DOHH2 (cell line): ENCODE measurements around the gene NTMT1.

ENCODE experiments used
- H3F3A ChIP-seq: fragments of 200-600 bp; sonication (generic), shearing (Covaris generic); 2 replicates; pipeline ENCODE4 v1.6.0; 2016; ENCODE audit warnings: antibody characterized with exemption, mild to moderate bottlenecking; ENCODE audit not compliant: control insufficient read depth, insufficient read depth
- H3K27ac ChIP-seq: fragments of 200-600 bp; sonication (generic); 2 replicates; pipeline ENCODE4 v1.5.1; 2014; ENCODE audit warnings: low read depth, mild to moderate bottlenecking, low read length, moderate library complexity
- H3K27me3 ChIP-seq: fragments of 200-600 bp; sonication (generic); 2 replicates; pipeline ENCODE4 v1.6.1; 2014; ENCODE audit warnings: mild to moderate bottlenecking, low read length, mixed read lengths; ENCODE audit not compliant: control insufficient read depth
- H3K36me3 ChIP-seq: fragments of 200-600 bp; sonication (generic); 2 replicates; pipeline ENCODE4 v1.6.1; 2014; ENCODE audit warnings: mild to moderate bottlenecking, low read length, moderate library complexity, mixed read lengths; ENCODE audit not compliant: control insufficient read depth
- H3K4me1 ChIP-seq: fragments of 200-600 bp; sonication (generic); 2 replicates; pipeline ENCODE4 v1.6.1; 2014; ENCODE audit warnings: mild to moderate bottlenecking, low read length, mixed read lengths; ENCODE audit not compliant: control insufficient read depth
- H3K4me2 ChIP-seq: fragments of 200-600 bp; sonication (generic); 2 replicates; pipeline ENCODE4 v1.6.0; 2014; ENCODE audit warnings: mild to moderate bottlenecking, low read length, moderate library complexity
- H3K4me3 ChIP-seq: fragments of 200-600 bp; sonication (generic); 2 replicates; pipeline ENCODE4 v1.5.1; 2014; ENCODE audit warnings: mild to moderate bottlenecking, low read length, mixed read lengths
- H3K79me2 ChIP-seq: fragments of 200-600 bp; sonication (generic); 2 replicates; pipeline ENCODE4 v1.6.1; 2014; ENCODE audit warnings: mild to moderate bottlenecking, low read length, mixed read lengths; ENCODE audit not compliant: control insufficient read depth
- H3K9me2 ChIP-seq: fragments of 200-600 bp; sonication (generic); replicated peaks from 2 replicates; pipeline ENCODE4 v1.6.1; 2014; ENCODE audit warnings: mild to moderate bottlenecking, low read length, mixed read lengths; ENCODE audit not compliant: control insufficient read depth
- H3K9me3 ChIP-seq: fragments of 200-600 bp; sonication (generic); 2 replicates; pipeline ENCODE4 v1.6.1; 2014; ENCODE audit warnings: antibody characterized with exemption, low read length, mixed read lengths; ENCODE audit not compliant: control insufficient read depth, insufficient read depth
- H4K20me1 ChIP-seq: fragments of 200-600 bp; sonication (generic); 2 replicates; pipeline ENCODE4 v1.6.0; 2014; ENCODE audit warnings: low read depth, mild to moderate bottlenecking, antibody characterized with exemption, low read length, moderate library complexity; ENCODE audit not compliant: control insufficient read depth, insufficient read depth
- EZH2phosphoT487 ChIP-seq: fragments of 200-600 bp; sonication (generic); IDR thresholded peaks from 2 replicates; pipeline ENCODE4 v1.6.1; 2017; ENCODE audit warnings: borderline replicate concordance, mild to moderate bottlenecking, antibody characterized with exemption, low read length, moderate library complexity, mixed read lengths
- TF ChIP-seq, protein P1 (sequence below): fragments of 200-600 bp; sonication (generic); IDR thresholded peaks from one replicate; pipeline ENCODE4 v1.5.1; 2014; ENCODE audit warnings: antibody characterized with exemption, mild to moderate bottlenecking, low read depth, low read length; ENCODE audit not compliant: poor library complexity, severe bottlenecking

NTMT1 gene

DNA sequence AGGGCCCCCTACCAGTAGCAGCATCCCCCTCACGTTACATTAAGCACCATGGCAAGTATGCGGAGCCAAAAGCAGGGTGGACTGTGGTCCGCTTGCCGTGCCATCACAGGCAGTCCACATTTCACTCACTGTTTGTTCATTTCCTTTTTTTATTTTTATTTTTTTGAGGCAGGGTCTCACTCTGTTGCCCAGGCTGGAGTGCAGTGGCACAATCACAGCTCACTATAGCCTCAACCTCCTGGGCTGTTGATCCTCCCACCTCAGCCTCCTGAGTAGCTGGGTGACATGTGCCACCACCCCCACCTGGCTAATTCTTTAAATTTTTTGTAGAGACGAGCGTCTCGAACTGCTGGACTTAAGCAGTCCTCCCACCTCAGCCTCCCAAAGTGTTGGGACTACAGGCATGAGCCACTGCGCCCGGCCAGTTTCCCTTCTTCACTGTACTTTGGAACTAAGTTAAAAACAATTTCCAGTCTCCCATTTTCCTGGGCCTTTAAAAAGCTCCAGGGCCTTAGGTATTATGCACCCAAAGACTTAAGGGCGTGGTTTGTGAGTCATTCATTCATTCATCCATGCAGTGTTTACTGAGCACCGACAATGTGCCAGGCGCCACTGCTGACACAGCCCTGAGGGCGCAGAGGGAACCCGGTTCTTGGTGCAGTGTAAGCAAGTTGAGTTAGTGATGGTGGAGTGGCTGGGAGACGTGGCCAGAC, 59.4 kb downstream of the NTMT1 start:
- Histone ChIP-seq H3K27me3 (no peaks in the 10 kb centered on the region), H3K36me3 (no peaks in the 10 kb centered on the region), H3K4me3 (no peak overlapping the region), H3K27ac (no peak overlapping the region), H4K20me1 (no peaks in the 10 kb centered on the region), H3K79me2 (no peaks in the 10 kb centered on the region), H3K9me3 (no peaks in the 10 kb centered on the region), H3K4me2 (no peak overlapping the region), H3K4me1 (no peaks in the 10 kb centered on the region), H3K9me2 (no peaks in the 10 kb centered on the region), H3F3A (no peaks in the 10 kb centered on the region)
- TF ChIP-seq, protein P1, sequence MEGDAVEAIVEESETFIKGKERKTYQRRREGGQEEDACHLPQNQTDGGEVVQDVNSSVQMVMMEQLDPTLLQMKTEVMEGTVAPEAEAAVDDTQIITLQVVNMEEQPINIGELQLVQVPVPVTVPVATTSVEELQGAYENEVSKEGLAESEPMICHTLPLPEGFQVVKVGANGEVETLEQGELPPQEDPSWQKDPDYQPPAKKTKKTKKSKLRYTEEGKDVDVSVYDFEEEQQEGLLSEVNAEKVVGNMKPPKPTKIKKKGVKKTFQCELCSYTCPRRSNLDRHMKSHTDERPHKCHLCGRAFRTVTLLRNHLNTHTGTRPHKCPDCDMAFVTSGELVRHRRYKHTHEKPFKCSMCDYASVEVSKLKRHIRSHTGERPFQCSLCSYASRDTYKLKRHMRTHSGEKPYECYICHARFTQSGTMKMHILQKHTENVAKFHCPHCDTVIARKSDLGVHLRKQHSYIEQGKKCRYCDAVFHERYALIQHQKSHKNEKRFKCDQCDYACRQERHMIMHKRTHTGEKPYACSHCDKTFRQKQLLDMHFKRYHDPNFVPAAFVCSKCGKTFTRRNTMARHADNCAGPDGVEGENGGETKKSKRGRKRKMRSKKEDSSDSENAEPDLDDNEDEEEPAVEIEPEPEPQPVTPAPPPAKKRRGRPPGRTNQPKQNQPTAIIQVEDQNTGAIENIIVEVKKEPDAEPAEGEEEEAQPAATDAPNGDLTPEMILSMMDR, result no peak
- no peak for TF ChIP-seq EZH2phosphoT487
